NCI-H524 treated with DMSO at 0.1 percent for 48 hours (cell line): Measurements from ENCODE around the gene GALNT11.

Source experiments
- DNase-seq: peaks from one replicate; lab custom pipeline; 2025; lab: John Stamatoyannopoulos, UW

Gene GALNT11

GRCh38 chr7:152149363-152149762 is 123.9 kb downstream of the GALNT11 start:
- DNase-seq: no peak

GRCh38 chr7:152152267-152152666 is 126.8 kb downstream of the GALNT11 start:
- no peak for DNase-seq

GRCh38 chr7:152158801-152159587 is 133.5 kb downstream of the GALNT11 start:
- no peak for DNase-seq

- no peak for DNase-seq
Measured at GRCh38 chr7:152161171-152161570, 135.7 kb downstream of the GALNT11 start.

- DNase-seq: no peak
Measured at GRCh38 chr7:152162287-152162686, 136.8 kb downstream of the GALNT11 start.
